ENCODE data around the gene PELI1.
"Not testable (repeated sequence)": the region's sequence is repeated elsewhere in the genome, so short reads cannot be mapped to it uniquely, and the experiment has no call there.

The PELI1 gene

DNA sequence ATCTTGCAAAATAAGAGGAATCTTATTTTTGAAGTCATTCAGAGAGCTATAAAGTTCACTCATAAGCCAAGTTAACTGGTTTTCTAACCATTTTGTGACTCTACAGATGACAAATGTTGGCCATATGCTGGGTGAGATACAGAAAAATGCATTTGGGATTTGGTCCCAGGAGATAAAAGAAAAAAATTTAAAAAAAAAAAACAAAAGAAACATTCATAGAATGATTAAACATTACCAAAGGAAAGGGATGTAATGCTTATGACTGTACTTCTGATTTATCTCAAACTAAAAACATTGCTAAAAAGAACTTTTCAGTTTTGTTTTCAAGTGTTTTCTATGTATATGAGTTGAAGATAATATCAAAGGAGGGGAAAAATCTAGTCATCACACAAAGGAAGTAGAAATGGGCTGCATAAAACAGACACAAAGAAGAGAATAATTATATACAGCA, 43.1 kb downstream of the PELI1 start:
- DNase-seq (ENCODE audit: low read depth, low spot score): peak; percentile 17
- no peak for TF ChIP-seq CTCF (IDR thresholded peaks at IDR 0.05; ENCODE audit: low read depth, low read length)
- in situ Hi-C loops (cut with HindIII; ENCODE audit: low sequenced_read_pairs): no loop called here
- H3K4me3 ChIP-seq (ENCODE audit: low read depth, low read length): no peak overlapping the region

DNA sequence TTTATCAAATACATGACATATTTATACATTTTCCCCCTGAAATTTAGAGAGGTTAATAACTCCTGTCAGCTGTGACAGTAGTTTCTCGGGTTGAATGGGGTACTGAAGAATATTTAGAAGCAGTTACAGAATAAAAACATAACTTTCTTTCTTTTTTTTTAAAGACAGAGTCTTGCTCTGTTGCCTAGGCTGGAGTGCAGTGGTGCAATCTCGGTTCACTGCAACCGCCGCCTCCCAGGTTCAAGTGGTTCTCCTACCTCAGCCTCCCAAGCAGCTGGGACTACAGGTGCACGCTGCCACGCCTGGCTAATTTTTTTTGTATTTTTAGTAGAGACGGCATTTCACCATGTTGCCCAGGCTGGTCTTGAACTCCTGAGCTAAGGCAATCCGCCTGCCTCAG, 43.6 kb downstream of the PELI1 start:
- DNase-seq (ENCODE audit: low read depth, low spot score); H3K4me3 ChIP-seq (ENCODE audit: low read depth, low read length); in situ Hi-C loops (cut with HindIII; ENCODE audit: low sequenced_read_pairs): not testable (repeated sequence)

- no peak overlapping the region for H3K4me3 ChIP-seq (ENCODE audit: low read depth, low read length)
- in situ Hi-C loops (cut with HindIII; ENCODE audit: low sequenced_read_pairs): no loop called here
- TF ChIP-seq CTCF (IDR thresholded peaks at IDR 0.05; ENCODE audit: low read depth, low read length): no peak
- no peak for DNase-seq (ENCODE audit: low read depth, low spot score)
Measured at GRCh38 chr2:64094663-64095382, 49.4 kb downstream of the PELI1 start.

DNA sequence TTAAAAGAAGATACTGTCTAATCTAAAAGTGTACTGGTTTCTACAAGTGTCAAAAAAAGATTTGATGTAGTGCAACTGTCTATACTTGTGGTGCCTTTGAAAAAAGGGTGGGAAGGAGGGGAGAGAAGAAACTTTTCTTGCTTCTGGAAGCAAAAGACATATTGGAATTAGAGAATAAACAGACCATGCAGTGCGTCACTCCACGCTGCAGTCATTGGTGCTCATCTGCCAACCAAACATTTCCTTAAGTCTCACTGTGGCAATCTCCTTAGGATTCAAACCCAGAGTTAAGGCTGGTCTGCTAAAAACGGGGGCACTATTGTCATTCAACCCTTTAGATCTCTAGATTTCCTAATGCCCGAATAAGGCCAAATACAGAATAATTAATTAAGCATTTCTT, 50.9 kb downstream of the PELI1 start:
- no peak overlapping the region for H3K4me3 ChIP-seq (ENCODE audit: low read depth, low read length)
- in situ Hi-C loops (cut with HindIII; ENCODE audit: low sequenced_read_pairs): no loop called here
- DNase-seq (ENCODE audit: low read depth, low spot score): no peak
- no peak for TF ChIP-seq CTCF (IDR thresholded peaks at IDR 0.05; ENCODE audit: low read depth, low read length)

DNA sequence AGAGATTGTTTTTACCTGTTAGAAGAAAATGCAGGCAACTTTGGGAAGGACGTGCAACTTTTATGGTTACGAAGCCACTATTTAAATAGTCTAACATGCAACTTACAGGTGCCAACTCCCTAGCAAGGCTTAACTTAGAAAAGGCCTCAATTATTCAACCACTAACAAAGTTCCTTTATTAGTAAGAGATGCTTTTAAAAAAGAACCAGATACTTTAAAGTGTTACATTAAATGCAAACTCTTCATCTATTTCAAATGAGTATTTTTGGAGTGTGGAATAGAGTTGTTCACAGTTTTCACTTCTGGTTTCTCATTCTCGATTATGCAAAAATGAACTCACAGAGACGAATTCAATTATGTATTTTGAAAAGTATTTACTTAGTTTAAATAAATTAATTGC, 51.7 kb downstream of the PELI1 start:
- no peak overlapping the region for H3K4me3 ChIP-seq (ENCODE audit: low read depth, low read length)
- no peak for DNase-seq (ENCODE audit: low read depth, low spot score)
- no peak for TF ChIP-seq CTCF (IDR thresholded peaks at IDR 0.05; ENCODE audit: low read depth, low read length)
- in situ Hi-C loops (cut with HindIII; ENCODE audit: low sequenced_read_pairs): no loop called here

DNA sequence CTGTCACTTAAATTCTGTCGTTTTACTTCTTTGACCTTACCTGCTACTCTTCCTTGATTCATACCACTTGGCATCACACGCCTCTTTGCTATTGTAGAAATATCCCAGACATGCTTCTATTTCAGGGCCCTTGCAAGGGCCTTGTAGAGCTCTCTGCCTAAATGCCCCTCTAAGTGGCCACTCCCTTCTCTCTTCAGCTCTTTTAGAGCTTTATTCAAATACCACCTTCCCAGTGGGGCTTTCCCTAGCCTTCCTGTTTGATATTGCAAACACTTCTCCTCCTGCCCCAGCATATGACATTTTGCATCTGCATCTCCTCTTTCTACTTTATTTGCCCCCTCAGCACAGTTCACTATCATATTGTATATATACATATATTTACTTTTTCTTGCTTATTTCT, 54.0 kb downstream of the PELI1 start:
- no peak for DNase-seq (ENCODE audit: low read depth, low spot score)

More for the DNA sequence above, 54.0 kb downstream of the PELI1 start:
- H3K4me3 ChIP-seq (ENCODE audit: low read depth, low read length): no peak overlapping the region
- no peak for TF ChIP-seq CTCF (IDR thresholded peaks at IDR 0.05; ENCODE audit: low read depth, low read length)
- in situ Hi-C loops (cut with HindIII; ENCODE audit: low sequenced_read_pairs): no loop called here
